ENCODE results near the gene TUFT1.
"Not testable (repeated sequence)": the region's sequence is repeated elsewhere in the genome, so short reads cannot be mapped to it uniquely, and the experiment has no call there.

TUFT1 gene

DNA sequence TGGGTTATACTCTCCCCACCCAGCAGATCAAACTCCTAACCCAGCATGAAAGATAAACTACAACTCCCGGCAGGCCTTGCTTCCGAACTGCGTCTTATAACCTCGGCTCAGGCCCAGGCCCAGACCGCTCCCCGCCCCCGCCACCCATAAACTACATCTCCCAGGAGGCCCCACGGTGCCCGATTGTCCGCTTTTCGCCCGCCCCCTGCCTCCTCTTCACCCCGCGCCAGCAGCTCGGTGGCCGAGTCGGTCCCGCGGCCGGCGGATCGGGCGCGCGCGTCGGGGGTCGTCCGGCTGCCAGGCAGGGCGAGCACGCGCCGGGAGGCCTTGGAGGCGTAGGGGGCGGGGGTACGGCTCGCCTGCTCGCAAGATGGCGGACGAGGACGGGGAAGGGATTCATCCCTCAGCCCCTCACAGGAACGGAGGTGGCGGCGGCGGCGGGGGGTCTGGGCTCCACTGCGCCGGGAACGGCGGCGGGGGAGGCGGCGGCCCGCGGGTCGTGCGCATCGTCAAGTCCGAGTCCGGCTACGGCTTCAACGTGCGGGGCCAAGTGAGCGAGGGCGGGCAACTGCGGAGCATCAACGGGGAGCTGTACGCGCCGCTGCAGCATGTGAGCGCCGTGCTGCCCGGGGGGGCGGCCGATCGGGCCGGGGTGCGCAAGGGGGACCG, 71.9 kb downstream of the TUFT1 start, which contains the start of gene SNX27:
TSS of gene SNX27 (plus strand) at position 219 of the 669 bp plus-strand sequence. CDS start at position 371, 152 bp downstream.
- H3K4me1 ChIP-seq (ENCODE audit: control insufficient read depth, insufficient read depth, low read length) = peaks cover 36% of the 10 kb centered on the region
- peak within 1 kb of the TSS; percentile 89 for H3K9ac ChIP-seq (ENCODE audit: low read depth, low read length)
- peak within 1 kb of the TSS; percentile 97 for H3K4me2 ChIP-seq (ENCODE audit: low read length)

DNA sequence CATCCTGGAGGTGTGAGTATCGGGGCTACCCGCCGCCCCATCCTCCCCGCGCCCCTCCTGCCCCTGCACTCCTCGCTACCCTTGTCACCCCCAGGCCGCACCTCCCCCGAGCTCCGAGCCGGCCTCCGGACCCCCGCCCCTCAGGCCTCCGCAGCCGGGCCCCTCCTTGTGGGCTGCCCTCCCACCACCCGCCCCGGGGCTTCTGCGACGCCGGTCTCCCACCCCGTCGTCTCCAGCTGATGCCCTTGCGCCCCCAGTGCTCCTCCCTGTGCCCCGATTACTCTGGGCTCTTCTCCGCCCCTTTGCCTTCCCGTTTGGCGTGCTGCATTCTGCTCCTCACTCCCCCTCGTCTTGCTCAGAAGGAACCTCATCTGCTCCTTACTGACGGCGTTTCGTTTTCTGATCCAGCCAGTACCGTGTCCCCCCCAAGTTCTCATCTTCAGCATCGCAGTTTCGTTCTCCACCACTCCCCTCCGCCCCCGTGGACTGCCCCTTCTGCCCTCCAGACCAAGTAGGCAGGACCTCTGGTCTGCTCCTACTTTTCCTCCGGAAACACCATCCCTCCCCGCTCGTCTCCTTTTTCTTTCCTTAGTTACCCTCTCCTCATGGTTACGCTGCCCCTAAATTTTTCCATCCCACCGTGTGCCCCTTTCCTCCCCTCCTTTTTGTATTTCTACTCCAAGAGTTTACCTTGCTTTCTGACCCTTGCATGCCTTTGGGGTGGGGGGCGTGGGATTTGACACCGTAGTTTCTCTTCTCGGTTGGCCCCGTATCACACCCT, 72.6 kb downstream of the TUFT1 start:
- H3K27me3 ChIP-seq (ENCODE audit: control insufficient read depth, insufficient read depth, low read length) = no peaks in the 10 kb centered on the region
- peak overlapping the region; percentile 96 for H3K4me3 ChIP-seq (ENCODE audit: low read length)
- no peaks in the 10 kb centered on the region for H3K36me3 ChIP-seq (ENCODE audit: insufficient read depth, low read length)
- peak overlapping the region; percentile 89 for H3K9ac ChIP-seq (ENCODE audit: low read depth, low read length)
- no peaks in the 10 kb centered on the region for H3K9me3 ChIP-seq (replicated peaks; ENCODE audit: low read length)
- peaks cover 36% of the 10 kb centered on the region for H3K4me1 ChIP-seq (ENCODE audit: control insufficient read depth, insufficient read depth, low read length)
- H3K4me2 ChIP-seq (ENCODE audit: low read length) = peak overlapping the region; percentile 97

More for the DNA sequence above, 71.9 kb downstream of the TUFT1 start, which contains the start of gene SNX27:
- no peaks in the 10 kb centered on the region for H3K27me3 ChIP-seq (ENCODE audit: control insufficient read depth, insufficient read depth, low read length)
- H3K4me3 ChIP-seq (ENCODE audit: low read length) = peak within 1 kb of the TSS; percentile 96
- H3K36me3 ChIP-seq (ENCODE audit: insufficient read depth, low read length) = no peaks in the 10 kb centered on the region
- H3K9me3 ChIP-seq (replicated peaks; ENCODE audit: low read length) = no peaks in the 10 kb centered on the region

DNA sequence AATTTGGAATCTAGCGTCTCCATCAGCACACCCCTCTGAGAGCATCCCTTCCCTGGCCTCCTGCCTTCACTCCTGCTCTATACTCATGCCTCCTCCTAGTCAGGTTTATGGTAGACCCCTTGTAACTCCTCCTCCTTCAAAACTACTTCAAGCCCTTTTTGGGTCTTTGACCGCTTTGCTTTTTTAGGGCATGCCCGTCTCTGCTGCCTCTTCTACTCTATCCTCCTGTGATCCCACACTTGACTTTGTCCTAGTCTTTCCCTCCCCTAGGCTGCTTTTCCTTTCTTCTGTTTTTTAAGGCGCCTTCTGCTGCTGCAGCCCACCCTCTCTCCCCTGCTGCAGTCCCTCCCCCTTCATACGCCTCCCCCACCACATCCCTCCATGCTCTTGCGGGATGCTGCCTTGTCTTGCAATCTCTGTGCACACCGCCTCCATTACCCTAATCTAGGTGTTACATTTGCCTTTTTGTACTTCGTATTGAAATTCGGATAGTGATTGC, 73.2 kb downstream of the TUFT1 start:
- Histone ChIP-seq H3K4me3 (ENCODE audit: low read length) (peak overlapping the region; percentile 96), H3K9ac (ENCODE audit: low read depth, low read length) (peak overlapping the region; percentile 89), H3K27me3 (ENCODE audit: control insufficient read depth, insufficient read depth, low read length) (no peaks in the 10 kb centered on the region), H3K36me3 (ENCODE audit: insufficient read depth, low read length) (no peaks in the 10 kb centered on the region), H3K4me2 (ENCODE audit: low read length) (peak overlapping the region; percentile 97), H3K9me3 (replicated peaks; ENCODE audit: low read length) (no peaks in the 10 kb centered on the region), H3K4me1 (ENCODE audit: control insufficient read depth, insufficient read depth, low read length) (peaks cover 34% of the 10 kb centered on the region)

DNA sequence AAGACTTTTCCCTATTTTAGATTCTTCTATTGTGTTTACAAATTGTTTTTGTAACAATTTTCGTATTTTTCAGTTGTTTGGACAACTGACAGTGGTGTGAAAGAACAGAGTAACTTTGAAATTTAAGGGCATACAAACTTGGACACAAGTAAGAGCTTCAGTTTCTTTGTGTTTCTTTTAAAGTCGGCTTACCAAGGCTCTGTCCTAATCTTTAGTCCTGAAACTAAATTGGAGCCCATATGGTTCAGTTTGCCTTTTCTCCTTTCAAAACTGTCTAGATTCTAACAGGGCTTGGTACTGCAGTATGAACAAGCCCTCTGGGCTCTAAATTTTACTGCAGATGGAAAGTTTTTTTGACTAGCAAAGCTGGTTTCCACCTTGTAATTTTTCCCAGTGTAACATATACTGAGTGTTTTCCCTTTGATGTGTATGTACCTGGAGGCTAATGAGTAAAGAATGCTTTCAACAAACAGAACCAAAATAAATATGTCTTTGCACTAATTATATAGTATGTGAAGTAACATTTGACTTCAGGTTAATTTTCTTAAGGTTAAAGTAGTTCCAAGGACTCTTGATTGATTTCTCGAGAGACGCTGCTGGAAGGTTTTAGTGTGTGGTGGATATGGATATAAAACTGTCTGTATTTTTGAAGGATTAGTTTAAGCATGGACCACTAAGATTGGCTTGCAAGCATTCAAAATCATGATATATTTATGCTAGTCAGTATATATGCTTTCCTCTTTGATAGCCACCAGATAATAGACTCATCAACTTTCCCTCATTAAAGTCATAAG, 75.8 kb downstream of the TUFT1 start:
- no peaks in the 10 kb centered on the region for H3K27me3 ChIP-seq (ENCODE audit: control insufficient read depth, insufficient read depth, low read length)
- H3K9me3 ChIP-seq (replicated peaks; ENCODE audit: low read length) = no peaks in the 10 kb centered on the region
- H3K36me3 ChIP-seq (ENCODE audit: insufficient read depth, low read length) = no peaks in the 10 kb centered on the region
- H3K4me2 ChIP-seq (ENCODE audit: low read length) = peak overlapping the region; percentile 24
- no peak overlapping the region for H3K4me3 ChIP-seq (ENCODE audit: low read length)
- H3K4me1 ChIP-seq (ENCODE audit: control insufficient read depth, insufficient read depth, low read length) = peaks cover 45% of the 10 kb centered on the region
- H3K9ac ChIP-seq (ENCODE audit: low read depth, low read length) = no peak overlapping the region

DNA sequence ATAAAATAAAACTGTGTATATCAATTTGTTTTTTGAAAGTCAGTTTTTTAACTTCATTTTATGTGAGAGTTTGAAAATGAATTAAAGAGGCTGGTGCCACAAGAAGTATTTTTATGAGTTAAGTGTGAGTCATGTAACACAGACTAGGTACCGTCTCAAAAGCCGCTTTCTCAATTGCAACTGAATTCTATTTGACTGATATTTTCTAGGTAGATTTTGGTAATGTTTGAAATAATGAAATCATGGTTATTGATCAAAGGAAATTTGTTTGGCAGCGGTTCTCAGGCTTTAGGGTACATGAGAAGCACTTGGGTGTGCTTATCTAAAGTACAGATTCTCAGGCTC, 76.4 kb downstream of the TUFT1 start:
- Histone ChIP-seq H3K4me3 (ENCODE audit: low read length) (no peak overlapping the region), H3K27me3 (ENCODE audit: control insufficient read depth, insufficient read depth, low read length) (no peaks in the 10 kb centered on the region), H3K9ac (ENCODE audit: low read depth, low read length) (peak overlapping the region; percentile 8), H3K36me3 (ENCODE audit: insufficient read depth, low read length) (no peaks in the 10 kb centered on the region), H3K9me3 (replicated peaks; ENCODE audit: low read length) (no peaks in the 10 kb centered on the region), H3K4me1 (ENCODE audit: control insufficient read depth, insufficient read depth, low read length) (peaks cover 39% of the 10 kb centered on the region), H3K4me2 (ENCODE audit: low read length) (peak overlapping the region; percentile 39)

DNA sequence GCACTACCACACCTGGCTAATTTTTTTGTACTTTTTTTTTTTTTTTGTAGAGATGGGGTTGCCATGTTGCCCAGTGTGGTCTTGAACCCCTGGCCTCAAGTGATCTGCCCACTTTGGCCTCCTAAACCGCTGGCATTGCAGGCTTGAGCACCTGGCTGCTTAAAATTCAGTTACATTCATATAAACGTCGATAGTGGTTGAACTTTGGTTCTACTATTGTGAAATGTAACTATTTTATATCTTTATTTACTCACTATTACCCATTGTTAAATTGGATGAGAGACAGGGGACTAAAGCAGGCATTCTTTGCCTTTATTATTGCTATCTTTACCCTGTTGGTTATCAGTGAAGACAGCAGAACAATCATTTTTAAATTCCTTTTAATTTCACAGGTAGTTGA, 77.9 kb downstream of the TUFT1 start:
- H3K27me3 ChIP-seq (ENCODE audit: control insufficient read depth, insufficient read depth, low read length) = no peaks in the 10 kb centered on the region
- no peaks in the 10 kb centered on the region for H3K36me3 ChIP-seq (ENCODE audit: insufficient read depth, low read length)
- peaks cover 36% of the 10 kb centered on the region for H3K4me1 ChIP-seq (ENCODE audit: control insufficient read depth, insufficient read depth, low read length)
- no peak overlapping the region for H3K4me3 ChIP-seq (ENCODE audit: low read length)
- no peak overlapping the region for H3K9ac ChIP-seq (ENCODE audit: low read depth, low read length)
- H3K4me2 ChIP-seq (ENCODE audit: low read length) = no peak overlapping the region
- H3K9me3 ChIP-seq (replicated peaks; ENCODE audit: low read length) = no peaks in the 10 kb centered on the region

DNA sequence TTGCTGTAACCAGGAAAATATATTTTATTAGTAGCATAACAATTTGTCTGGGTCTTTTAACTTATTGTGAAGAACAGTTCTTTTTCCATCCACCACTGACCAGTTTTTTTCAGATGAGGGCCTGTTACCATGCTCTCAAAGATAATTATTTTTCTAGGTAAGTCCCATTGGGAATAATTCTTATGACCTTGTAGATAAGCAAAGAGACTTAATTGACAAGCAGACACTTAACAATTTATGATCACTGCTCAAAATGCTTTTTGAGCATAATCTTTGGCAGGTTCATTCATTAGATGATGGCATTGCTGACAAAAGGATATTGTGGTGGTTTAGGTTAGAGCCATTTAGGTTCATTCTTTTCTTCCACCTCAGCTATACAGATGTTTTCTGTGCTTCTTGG, 78.4 kb downstream of the TUFT1 start:
- no peaks in the 10 kb centered on the region for H3K27me3 ChIP-seq (ENCODE audit: control insufficient read depth, insufficient read depth, low read length)
- peaks cover 31% of the 10 kb centered on the region for H3K4me1 ChIP-seq (ENCODE audit: control insufficient read depth, insufficient read depth, low read length)
- H3K4me3 ChIP-seq (ENCODE audit: low read length) = no peak overlapping the region
- H3K36me3 ChIP-seq (ENCODE audit: insufficient read depth, low read length) = no peaks in the 10 kb centered on the region
- H3K9me3 ChIP-seq (replicated peaks; ENCODE audit: low read length) = no peaks in the 10 kb centered on the region
- no peak overlapping the region for H3K9ac ChIP-seq (ENCODE audit: low read depth, low read length)
- H3K4me2 ChIP-seq (ENCODE audit: low read length) = no peak overlapping the region

DNA sequence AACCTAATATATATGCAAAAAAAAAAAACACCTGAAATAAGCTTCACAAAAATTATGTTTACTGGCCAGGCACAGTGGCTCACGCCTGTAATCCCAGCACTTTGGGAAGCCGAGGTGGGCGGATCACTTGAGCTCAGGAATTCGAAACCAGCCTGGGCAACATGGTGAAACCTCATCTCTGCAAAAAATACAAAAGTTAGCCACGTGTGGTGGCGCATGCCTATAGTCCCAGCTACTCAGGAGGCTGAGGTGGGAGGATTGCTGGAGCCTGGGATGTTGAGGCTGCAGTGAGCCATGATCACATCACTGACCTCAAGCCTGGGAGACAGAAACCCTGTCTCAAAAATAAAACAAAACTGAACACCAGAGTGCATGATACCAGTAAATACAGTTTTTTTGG, 78.9 kb downstream of the TUFT1 start:
- not testable (repeated sequence) for H3K9me3 ChIP-seq (replicated peaks; ENCODE audit: low read length); H3K4me2 ChIP-seq (ENCODE audit: low read length); H3K4me3 ChIP-seq (ENCODE audit: low read length); H3K27me3 ChIP-seq (ENCODE audit: control insufficient read depth, insufficient read depth, low read length); H3K36me3 ChIP-seq (ENCODE audit: insufficient read depth, low read length); H3K9ac ChIP-seq (ENCODE audit: low read depth, low read length)
- peaks cover 26% of the 10 kb centered on the region for H3K4me1 ChIP-seq (ENCODE audit: control insufficient read depth, insufficient read depth, low read length)

DNA sequence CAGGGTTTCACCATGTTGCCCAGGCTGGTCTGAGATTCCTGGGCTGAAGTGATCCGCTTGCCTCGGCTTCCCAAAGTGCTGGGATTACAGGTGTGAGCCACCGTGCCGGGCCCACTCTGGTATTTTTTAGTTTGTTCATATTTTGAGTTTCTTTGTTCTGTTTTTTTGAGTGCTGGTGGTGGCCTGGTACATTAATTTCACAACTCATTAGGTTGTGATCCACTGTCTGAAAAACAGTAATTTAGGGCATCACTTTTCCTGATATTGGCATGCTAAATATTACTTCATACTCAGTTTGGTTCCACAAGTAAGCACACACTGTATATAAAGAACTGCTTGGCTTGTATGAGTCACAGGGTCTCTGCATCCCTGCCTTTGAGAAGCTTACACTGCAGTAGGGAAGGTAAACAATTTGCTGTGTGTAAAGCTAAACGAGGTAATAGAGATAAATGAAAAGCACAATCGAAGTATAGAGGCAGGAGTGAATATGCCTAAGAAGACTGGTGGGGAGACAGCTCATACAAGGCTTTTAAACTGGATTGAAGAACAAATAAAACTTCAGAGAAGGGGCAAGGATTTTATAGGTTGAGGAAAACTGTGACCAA, 79.5 kb downstream of the TUFT1 start:
- Histone ChIP-seq H3K9ac (ENCODE audit: low read depth, low read length) (peak overlapping the region; percentile 12), H3K27me3 (ENCODE audit: control insufficient read depth, insufficient read depth, low read length) (no peaks in the 10 kb centered on the region), H3K9me3 (replicated peaks; ENCODE audit: low read length) (no peaks in the 10 kb centered on the region), H3K4me2 (ENCODE audit: low read length) (peak overlapping the region; percentile 11), H3K4me1 (ENCODE audit: control insufficient read depth, insufficient read depth, low read length) (peaks cover 26% of the 10 kb centered on the region), H3K4me3 (ENCODE audit: low read length) (no peak overlapping the region), H3K36me3 (ENCODE audit: insufficient read depth, low read length) (no peaks in the 10 kb centered on the region)

DNA sequence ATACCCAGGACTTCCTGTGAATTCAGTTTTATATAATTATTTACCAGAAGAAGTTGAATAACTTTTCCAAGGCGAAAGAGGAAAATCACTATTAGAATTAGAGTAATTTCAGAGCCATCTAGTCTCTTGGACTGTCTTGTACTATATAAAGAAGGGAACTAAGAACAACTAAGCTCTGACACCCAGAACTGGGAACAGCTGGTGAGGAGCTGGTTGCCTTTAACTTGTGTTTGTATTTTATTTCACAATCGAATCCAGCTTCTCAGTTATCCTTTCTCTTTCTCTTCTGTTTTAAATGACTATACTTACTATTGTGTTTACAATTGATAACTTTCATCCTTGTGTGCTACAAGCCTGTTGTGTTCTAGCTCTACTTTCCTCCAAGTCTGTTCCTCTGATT, 80.2 kb downstream of the TUFT1 start:
- Histone ChIP-seq H3K9ac (ENCODE audit: low read depth, low read length) (peak overlapping the region; percentile 12), H3K27me3 (ENCODE audit: control insufficient read depth, insufficient read depth, low read length) (no peaks in the 10 kb centered on the region), H3K36me3 (ENCODE audit: insufficient read depth, low read length) (no peaks in the 10 kb centered on the region), H3K4me3 (ENCODE audit: low read length) (peak overlapping the region; percentile 9), H3K4me2 (ENCODE audit: low read length) (peak overlapping the region; percentile 11), H3K4me1 (ENCODE audit: control insufficient read depth, insufficient read depth, low read length) (peaks cover 26% of the 10 kb centered on the region), H3K9me3 (replicated peaks; ENCODE audit: low read length) (no peaks in the 10 kb centered on the region)

DNA sequence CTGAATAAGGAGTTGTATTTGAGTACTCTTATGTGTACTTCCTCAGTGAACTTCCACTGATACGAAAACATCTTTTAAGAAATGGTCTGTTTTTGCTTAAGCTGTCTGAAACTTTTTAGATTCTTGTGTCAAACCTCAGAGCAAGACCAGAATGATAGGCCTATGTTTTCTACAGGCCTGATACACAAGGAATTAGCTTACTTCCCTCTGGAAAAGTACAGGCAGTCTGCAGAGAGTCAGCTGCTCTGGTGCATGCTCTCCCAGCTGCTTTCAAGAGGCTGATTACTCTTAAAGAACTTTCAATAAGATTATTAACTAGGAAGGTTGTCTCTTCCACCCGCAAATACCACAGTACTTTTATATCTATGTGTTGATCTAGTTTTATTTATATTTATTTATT, 81.2 kb downstream of the TUFT1 start:
- no peak overlapping the region for H3K9ac ChIP-seq (ENCODE audit: low read depth, low read length)
- peaks cover 20% of the 10 kb centered on the region for H3K4me1 ChIP-seq (ENCODE audit: control insufficient read depth, insufficient read depth, low read length)
- no peaks in the 10 kb centered on the region for H3K9me3 ChIP-seq (replicated peaks; ENCODE audit: low read length)
- H3K27me3 ChIP-seq (ENCODE audit: control insufficient read depth, insufficient read depth, low read length) = no peaks in the 10 kb centered on the region
- H3K36me3 ChIP-seq (ENCODE audit: insufficient read depth, low read length) = no peaks in the 10 kb centered on the region
- H3K4me3 ChIP-seq (ENCODE audit: low read length) = no peak overlapping the region
- no peak overlapping the region for H3K4me2 ChIP-seq (ENCODE audit: low read length)

Data from skeletal muscle satellite cell (primary cell).